Pulmonary artery endothelial cell (primary cell): ENCODE data around the gene CFAP57. TPM values are rescaled to one million over a fixed set of nuclear protein-coding genes. Genes with fewer than 3 reads are reported as not detected.

ENCODE experiments used
- DNase-seq: peaks from one replicate; pipeline ENCODE4 v3.0.0-alpha.2; 2011; ENCODE audit warnings: low read depth, low spot score
- total RNA-seq: library from RNA; depleted of rRNA; stranded (reverse); fragments of >200 nt; gene quantifications from 2 replicates; pipeline ENCODE4 v1.2.3, GENCODE V29; 2014

Gene CFAP57
- total RNA-seq, 1 donor from 2014 or later = 0.20 TPM

DNA sequence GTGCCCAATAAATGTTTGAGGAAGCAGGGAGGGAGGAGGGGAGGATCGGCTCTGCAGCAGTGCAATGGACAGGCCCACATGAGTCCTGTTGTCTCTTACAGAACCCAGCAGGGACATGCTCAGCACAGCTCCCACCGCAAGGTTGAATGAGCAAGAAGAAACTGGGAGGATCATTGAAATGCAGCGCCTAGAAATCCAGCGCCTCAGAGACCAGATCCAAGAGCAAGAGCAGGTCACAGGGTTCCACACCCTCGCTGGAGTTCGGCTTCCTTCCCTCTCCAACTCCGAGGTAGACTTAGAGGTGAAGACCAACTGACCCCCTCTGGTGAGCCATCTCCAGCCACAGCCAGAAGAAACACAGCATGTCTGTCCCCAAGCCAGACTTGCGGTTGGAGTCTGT, 81.7 kb downstream of the CFAP57 start:
- DNase-seq = no peak

- no peak for DNase-seq
These were observed 83.5 kb downstream of the CFAP57 start for GRCh38 chr1:43255438-43256210.

DNA sequence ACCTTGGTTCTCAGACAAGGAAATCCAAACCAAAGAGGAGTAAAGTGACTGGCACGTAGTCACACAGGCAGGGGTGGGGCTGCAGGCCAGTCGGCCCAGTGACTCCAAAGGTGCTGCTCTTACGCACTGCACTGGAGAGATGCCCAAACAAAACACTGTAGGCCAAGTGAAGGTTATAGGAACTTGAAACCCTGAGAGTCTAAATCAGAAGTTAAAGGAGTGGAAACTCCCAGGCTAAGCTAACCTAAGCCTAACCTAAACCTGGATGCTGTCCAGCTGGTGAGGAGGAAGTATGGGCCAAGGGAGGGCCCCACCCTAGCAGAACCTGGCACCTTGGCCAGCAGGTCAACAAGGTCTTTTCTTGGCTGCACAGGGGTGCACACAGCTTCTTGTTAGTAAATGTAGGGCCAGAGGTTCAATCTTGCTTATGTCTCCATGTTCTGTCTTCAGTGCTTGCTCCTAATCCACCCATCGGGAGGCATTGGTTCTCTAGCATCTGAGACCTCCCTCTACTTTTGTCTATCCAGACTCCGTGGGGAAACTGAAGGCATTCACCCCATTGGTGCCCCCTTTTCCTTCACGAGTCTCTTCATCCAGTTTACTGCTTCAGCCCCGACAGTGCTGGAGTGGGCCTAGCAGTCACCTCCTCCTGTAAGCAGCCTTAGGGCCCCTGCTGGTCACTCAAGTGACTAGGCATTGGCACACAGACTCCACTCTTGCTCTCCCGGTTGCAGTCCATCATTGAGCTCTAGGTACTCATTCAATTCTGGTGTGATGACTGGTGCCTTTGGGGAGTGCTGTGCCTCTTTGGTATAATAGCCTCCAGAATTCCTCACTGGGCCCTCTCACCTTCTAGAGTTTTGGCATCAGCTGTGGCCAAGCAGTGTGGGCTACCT, 84.8 kb downstream of the CFAP57 start:
- no peak for DNase-seq

DNA sequence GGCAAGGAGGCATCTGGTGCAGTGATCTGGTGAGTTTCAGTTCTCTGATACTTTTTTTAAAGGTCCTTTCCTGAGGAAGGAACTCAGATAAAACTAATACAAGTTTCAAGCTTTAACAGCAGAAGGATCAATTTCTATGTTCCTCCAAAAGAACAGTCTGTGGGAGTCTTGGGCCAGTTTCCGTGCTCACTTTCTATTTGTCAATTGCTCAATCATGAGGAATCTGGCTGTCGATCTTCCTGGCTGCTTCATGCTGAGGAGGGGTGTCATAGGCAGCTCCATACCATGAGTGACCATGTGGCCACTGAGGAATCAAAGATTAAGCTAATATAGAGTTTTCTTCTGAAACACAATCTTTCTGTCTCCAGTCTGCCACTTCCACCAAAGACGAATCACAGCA, 86.2 kb downstream of the CFAP57 start:
- no peak for DNase-seq

DNA sequence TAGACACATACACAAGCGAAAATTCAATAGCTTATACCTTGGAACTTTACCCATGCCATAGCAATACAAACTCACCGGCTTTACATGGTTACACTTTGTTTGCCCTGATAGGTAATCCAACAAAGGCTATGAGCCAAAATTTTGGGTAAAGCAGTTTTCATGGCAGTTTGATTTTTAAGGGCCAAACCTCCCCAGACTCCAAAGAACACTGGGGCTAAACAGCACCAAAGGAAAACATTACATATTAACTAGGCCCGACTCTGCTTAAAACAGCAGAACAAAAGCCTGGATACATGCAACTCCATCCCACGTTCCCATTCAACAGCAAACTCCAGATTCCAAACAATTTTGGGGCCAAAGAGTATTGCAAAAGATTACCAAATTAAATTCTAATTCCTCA, 93.3 kb downstream of the CFAP57 start:
- DNase-seq = no peak

GRCh38 chr1:43266881-43267280, 94.8 kb downstream of the CFAP57 start:
- DNase-seq = no peak

DNA sequence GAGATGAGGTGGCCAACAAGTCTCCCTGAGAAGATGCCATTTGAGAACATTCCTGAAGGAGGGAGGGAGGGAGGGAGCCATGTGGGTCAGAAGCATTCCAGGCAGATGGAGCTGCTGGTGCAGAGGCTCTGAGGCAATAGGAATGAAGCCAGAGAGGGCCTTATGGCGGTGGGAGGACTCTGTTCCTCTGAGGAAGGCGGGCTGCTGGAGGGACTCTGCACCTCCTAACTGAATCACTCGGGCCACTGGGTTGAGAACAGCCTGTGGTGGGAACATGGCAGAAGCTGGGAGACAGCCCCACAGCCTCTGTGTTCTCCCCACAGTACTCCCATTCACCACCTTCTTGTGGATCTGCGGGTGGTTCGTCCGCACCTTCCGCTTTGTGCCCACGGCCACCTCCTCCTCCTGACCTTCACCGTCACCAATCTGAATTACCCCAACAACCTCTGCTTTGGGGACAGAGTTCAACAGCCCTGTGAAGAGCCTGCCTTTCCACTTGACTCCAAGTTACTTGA, 95.2 kb downstream of the CFAP57 start:
- DNase-seq = no peak

- no peak for DNase-seq
These were observed 95.8 kb downstream of the CFAP57 start for GRCh38 chr1:43267818-43268425.

- no peak for DNase-seq
These were observed 97.7 kb downstream of the CFAP57 start, which contains the start of gene TMEM125 for GRCh38 chr1:43269627-43270375. TSS of gene TMEM125 (plus strand) at chr1:43269983. CDS start at chr1:43272723, 2,740 bp downstream.

DNA sequence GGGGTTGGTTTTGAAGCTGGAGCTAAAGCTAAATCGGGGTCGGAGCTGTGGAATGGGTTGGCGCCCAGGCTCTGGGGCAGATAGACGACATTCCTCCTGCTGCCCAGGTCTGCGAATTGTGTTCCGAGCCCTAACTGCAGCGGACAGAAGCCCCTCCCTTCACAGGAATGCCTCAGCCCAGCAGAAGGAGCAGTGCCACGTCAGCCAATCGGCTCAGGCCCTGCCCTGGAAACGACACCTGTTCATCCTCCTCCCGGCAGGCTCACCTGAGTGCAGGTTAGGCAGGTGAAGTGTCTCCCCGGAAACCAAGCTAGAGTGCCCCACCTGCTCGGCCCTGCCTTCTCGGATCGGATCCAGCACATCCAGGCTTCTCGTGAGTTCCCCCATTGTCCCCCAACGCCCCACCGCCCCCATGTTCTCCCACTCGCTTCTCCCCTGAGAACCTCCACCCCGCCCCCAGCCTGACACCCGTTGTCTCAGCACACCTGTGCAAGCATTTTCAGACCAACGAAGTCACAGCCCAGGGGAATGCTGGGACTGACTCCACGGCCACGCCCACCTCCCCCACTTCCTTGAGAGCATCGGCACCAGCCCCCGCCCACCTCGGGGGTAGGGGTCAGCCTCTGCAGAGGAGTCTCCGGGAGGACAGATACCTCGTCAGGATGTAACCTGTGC, 98.4 kb downstream of the CFAP57 start:
- no peak for DNase-seq

DNA sequence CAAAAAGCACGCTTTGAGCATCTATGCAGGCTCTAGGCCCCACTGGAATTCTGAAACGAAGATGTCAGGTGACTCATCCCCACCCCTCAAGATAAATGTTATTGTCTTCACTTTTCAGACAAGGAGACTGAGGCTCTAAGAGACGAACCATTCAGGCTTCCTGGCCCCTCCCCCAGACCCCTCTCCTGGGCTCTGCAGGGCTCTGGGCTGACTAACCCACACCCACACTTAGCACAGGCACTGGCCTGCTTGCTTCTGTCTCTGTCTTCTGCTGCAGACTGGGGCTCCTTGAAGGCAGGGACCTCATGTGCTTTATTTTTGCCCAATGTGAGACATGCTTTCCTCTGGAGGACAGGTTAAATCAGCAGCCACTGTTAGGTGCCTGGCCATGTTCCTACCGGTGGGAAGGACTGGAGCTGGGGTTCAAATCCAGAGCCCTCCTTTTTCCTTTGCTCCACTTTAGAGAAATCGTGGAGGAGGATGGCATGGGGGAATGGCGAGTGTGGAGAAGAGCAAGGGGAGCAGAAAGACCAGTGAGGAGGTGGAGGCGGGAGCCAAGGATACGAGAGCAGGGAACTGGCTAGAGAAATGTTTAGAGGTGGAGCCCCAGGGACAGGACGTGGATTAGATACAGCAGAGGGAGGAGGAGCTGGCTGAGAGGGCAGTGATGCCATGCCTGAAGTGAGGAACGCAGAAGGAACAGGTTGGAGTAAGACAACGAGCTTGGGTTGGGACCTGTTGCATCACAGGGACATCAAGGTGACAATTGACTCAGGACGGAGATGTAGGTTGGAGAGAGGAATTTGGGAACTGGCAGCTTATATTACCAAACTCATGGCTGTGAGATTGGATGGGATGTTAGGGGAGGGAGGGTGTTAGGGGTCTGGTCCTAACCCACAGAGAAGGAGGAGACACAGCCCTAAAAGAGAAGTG, 99.3 kb downstream of the CFAP57 start:
- no peak for DNase-seq

DNA sequence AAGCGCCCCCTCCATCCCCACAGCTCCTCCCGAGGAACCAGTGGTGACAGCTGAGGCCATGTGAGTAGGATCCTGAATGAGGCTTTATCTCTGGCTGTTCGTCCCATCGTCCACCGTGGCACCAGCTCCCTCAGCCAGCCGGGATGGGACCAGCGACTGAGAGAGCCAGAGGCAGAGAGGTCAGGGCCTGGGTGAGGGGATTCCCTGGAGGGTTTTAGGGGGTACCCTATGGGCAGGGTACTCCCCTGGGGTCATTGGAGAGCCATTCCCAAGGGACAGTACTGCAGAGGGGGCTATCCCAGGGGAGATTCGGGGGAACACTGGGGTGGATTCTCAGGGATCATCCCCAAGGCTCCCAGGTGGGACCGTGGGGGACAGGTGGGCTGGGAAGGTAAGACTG, 100.0 kb downstream of the CFAP57 start:
- DNase-seq = no peak

DNA sequence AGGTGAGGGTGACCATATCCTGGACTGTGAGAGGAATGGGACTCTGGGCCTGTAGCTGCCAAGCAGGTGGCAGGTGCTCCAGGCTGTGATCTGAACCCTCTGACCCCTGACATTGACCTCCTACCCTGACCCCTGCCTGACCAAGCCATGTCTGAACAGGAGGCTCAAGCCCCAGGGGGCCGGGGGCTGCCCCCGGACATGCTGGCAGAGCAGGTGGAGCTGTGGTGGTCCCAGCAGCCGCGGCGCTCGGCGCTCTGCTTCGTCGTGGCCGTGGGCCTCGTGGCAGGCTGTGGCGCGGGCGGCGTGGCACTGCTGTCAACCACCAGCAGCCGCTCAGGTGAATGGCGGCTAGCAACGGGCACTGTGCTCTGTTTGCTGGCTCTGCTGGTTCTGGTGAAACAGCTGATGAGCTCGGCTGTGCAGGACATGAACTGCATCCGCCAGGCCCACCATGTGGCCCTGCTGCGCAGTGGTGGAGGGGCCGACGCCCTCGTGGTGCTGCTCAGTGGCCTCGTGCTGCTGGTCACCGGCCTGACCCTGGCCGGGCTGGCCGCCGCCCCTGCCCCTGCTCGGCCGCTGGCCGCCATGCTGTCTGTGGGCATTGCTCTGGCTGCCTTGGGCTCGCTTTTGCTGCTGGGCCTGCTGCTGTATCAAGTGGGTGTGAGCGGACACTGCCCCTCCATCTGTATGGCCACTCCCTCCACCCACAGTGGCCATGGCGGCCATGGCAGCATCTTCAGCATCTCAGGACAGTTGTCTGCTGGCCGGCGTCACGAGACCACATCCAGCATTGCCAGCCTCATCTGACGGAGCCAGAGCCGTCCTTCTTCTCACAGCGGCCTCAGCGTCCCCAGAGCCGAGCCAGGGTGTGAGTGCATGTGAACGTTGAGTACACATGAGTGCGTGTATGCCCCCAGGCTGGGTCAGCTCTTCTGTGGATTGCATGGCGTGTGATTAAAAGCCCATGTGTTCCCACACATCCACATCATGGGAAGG, 100.7 kb downstream of the CFAP57 start:
- no peak for DNase-seq

- no peak for DNase-seq
These were observed 101.6 kb downstream of the CFAP57 start for GRCh38 chr1:43273708-43274107.

DNA sequence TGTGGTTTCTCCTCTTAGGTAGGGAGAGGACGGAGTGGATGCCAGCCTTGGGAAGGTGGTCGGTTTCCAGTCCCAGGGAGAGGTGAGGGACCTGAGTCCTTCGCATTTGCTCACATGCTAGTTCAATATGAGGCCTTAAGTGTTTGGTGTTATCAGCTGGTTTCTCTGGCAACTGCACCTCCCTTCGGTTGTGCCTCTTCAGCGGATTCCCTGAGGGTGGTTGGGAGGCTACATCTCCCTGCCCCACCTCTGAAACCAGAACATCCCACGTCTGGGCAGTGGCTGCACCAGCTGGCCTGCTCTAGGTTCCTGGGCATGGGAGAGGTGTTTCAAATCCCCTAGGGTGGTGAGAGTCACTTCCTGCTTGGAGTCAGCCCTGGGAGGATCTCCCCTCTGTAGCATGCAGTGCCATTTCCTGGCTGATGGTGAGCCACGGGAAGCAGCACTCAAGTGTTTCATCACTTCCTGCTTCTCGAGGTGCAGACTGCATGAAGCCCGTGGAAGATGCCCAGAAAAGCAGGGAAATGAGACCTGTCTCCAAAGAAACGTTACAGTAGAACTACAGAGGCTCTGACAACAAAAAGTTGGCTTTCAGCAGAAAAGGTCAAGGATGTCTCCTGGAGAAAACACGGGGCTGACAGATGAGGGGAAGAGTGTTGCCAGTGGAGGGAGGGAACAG, 102.1 kb downstream of the CFAP57 start:
- DNase-seq = peak; percentile 36

DNA sequence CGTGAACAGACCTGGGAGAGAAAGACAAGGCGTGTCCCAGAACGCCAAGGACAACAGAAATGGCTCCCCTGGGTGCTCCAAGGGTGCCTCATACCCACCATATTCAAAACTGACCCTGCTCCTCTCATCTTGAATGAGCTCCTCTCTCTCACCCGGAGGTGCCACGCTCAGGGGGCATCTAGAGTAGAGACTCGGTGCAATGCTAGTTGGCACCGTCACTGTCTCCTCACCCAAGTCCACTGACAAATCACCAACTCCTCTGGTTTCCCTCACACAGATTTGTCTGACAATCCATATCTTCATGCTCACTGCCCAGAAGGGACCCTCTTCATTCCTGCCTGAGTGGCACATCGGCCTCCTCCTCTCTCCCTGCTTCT, 102.7 kb downstream of the CFAP57 start:
- DNase-seq = no peak

DNA sequence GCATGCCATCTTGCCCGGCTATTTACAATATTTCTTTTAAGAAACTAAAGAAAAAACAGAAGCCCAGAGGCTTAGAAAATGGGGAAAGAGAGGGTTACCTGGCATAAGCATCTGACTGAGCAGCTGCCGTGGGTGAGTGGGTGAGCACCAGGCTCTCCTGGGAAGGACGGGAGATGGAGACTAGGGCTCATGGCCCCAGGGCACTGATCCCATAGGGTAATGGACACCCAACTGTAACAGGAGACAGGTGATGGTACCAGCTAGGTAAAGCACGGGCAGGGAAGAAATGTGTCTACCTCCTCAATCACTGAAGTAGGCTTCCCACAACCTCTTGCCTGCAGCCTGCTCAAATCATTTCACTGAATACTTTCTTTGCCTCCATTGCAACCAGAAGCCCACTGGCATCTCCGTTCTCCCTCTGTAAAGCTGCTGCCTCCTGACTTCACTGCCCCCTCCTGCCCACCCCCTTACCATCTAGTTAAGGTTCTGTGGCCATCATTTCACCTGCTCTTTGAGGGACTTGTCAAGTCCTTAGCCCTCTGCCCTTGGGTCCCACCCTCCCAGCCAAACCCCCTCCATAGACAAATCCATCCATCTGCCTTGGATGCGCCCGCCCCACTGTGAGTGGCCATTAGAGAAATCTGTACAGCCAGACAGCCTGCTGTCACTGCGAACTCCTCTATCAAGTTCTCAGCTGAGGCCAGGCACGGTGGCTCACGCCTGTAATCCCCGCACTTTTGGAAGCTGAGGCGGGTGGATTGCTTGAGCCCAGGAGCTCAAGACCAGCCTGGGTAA, 103.9 kb downstream of the CFAP57 start:
- DNase-seq = no peak
